Measurements from ENCODE around the gene IRF7. TPM values are rescaled to one million over a fixed set of nuclear protein-coding genes. Genes with fewer than 3 reads are reported as not detected.

IRF7 gene
- total and polyA plus RNA-seq, 10 donors, result 52.3 to 99.1 (median 83.4) TPM

DNA sequence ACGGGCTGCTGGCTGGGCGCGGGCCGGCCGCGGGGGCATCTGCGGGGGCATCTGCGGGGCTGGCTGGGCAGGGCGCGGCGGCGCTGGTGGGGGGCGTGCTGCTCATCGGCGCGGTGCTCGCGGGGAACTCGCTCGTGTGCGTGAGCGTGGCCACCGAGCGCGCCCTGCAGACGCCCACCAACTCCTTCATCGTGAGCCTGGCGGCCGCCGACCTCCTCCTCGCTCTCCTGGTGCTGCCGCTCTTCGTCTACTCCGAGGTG lies 21.5 kb upstream of the IRF7 start:
- Histone ChIP-seq H3K27me3 (replicated peaks in 1 of 7) (peaks cover 0 to 57% (median 47%) of the 10 kb centered on the region in 7 donors), H3K4me3 (peak overlapping the region in 6 of 8 donors; percentile 14 to 55 (median 21)), H3K4me1 (peaks cover 12 to 63% (median 41%) of the 10 kb centered on the region in 6 donors), H3K9me3 (no peaks in the 10 kb centered on the region), H3K27ac (no peak overlapping the region), H3K36me3 (peaks cover 0 to 15% (median 0%) of the 10 kb centered on the region in 6 donors)
- TF ChIP-seq POLR2AphosphoS5 (IDR thresholded peaks at IDR 0.05) (no peak), POLR2A (IDR thresholded peaks at IDR 0.05) (no peak)
- TF ChIP-seq, protein P1, sequence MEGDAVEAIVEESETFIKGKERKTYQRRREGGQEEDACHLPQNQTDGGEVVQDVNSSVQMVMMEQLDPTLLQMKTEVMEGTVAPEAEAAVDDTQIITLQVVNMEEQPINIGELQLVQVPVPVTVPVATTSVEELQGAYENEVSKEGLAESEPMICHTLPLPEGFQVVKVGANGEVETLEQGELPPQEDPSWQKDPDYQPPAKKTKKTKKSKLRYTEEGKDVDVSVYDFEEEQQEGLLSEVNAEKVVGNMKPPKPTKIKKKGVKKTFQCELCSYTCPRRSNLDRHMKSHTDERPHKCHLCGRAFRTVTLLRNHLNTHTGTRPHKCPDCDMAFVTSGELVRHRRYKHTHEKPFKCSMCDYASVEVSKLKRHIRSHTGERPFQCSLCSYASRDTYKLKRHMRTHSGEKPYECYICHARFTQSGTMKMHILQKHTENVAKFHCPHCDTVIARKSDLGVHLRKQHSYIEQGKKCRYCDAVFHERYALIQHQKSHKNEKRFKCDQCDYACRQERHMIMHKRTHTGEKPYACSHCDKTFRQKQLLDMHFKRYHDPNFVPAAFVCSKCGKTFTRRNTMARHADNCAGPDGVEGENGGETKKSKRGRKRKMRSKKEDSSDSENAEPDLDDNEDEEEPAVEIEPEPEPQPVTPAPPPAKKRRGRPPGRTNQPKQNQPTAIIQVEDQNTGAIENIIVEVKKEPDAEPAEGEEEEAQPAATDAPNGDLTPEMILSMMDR (IDR thresholded peaks at IDR 0.05 in 8 of 11, conservative IDR thresholded peaks at IDR 0.05 in 3 of 11), result no peak
- 3 to 12% (median 4%) methylated on average over 21 to 34 of the region's 34 CpGs for WGBS, 5 donors
- intact Hi-C loops (cut with DNase I; ENCODE audit: low total_unique reads), result no loop called here
- DNase-seq, result no peak

DNA sequence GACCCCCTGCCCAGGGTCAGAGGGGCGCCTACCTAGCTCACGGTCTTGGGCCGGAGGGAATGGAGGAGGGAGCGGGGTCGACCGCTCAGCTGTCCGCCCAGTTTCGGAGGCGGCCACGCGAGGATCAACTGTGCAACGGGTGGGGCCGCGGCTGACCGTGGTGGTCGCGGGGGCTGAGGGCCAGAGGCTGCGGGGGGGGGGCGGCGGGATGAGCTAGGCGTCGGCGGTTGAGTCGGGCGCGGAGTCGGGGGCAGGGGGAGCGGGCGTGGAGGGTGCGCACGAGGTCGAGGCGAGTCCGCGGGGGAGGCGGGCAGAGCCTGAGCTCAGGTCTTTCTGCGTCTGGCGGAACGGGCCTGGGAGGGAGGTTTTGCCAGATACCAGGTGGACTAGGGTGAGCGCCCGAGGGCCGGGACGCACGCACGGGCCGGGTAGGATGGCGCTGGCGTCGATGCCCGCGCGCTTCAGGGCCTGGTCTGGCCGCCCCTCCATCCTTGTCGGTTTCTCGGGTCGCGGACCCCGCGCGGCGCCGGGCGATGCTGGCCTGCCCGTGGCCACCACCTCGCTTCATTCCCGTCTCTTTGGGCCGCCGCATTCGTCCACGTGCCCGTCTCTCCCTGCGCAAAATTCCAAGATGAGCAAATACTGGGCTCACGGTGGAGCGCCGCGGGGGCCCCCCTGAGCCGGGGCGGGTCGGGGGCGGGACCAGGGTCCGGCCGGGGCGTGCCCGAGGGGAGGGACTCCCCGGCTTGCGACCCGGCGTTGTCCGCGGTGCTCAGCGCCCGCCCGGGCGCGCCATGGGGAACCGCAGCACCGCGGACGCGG lies 21.0 kb upstream of the IRF7 start, which contains the start of gene DRD4:
DRD4 (plus strand) TSS at position 759 of the 822 bp plus-strand sequence; CDS start at position 795, 36 bp downstream.
- intact Hi-C loops (cut with DNase I; ENCODE audit: low total_unique reads), result no loop called here
- DNase-seq, result no peak

DNA sequence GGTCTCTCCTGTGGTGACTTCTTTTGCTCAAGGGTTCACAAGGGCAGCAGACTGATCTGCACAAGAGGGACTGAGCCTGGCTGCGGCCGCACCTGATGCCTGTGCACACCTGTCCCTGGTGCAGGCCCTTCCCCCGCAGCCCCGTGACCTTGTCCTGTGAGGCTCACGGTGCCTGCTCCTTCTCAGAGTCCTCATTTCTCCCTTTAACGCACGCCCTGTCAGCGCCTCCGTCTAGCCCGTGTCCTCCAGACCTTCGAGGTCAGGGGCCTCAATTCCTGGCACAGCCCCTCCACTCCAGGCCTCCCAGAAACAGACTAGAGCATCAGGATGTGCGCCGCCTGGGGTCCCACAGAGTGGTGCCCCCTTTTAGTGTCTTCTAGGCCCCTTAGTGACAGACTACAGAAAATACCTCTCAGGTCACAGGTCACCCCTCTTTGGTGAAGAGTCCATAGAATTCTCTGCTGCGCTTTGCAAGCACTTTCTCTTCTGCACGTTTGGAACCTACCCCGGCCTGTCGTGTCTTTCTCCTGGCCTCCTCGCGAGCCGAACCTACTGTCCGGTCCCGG lies 20.3 kb upstream of the IRF7 start:
- Histone ChIP-seq H3K9me3 (no peaks in the 10 kb centered on the region), H3K4me3 (no peak overlapping the region), H3K4me1 (peaks cover 12 to 51% (median 40%) of the 10 kb centered on the region in 6 donors), H3K27ac (no peak overlapping the region), H3K27me3 (replicated peaks in 1 of 7) (peaks cover 0 to 57% (median 47%) of the 10 kb centered on the region in 7 donors), H3K36me3 (peaks cover 0 to 5% (median 0%) of the 10 kb centered on the region in 6 donors)
- intact Hi-C loops (cut with DNase I; ENCODE audit: low total_unique reads), result no loop called here
- 74 to 84% (median 76%) methylated on average over 18 to 22 of the region's 22 CpGs for WGBS, 5 donors
- no peak for DNase-seq
- TF ChIP-seq, protein P1 (IDR thresholded peaks at IDR 0.05 in 8 of 11, conservative IDR thresholded peaks at IDR 0.05 in 3 of 11), result no peak
- TF ChIP-seq POLR2A (IDR thresholded peaks at IDR 0.05) (no peak), POLR2AphosphoS5 (IDR thresholded peaks at IDR 0.05) (no peak)

More for the DNA sequence above, 21.0 kb upstream of the IRF7 start, which contains the start of gene DRD4:
- no peak within 1 kb of the TSS for H3K27ac ChIP-seq
- TF ChIP-seq POLR2AphosphoS5 (IDR thresholded peaks at IDR 0.05) (no peak), POLR2A (IDR thresholded peaks at IDR 0.05) (no peak)
- TF ChIP-seq, protein P1 (IDR thresholded peaks at IDR 0.05 in 8 of 11, conservative IDR thresholded peaks at IDR 0.05 in 3 of 11), result no peak
- WGBS, 5 donors, result 14 to 36% (median 18%) methylated on average over 32 to 100 of the region's 100 CpGs
- H3K9me3 ChIP-seq, result no peaks in the 10 kb centered on the region
- peaks cover 0 to 11% (median 0%) of the 10 kb centered on the region in 6 donors for H3K36me3 ChIP-seq
- H3K4me3 ChIP-seq, result peak within 1 kb of the TSS in 6 of 8 donors; percentile 14 to 55 (median 21)
- peaks cover 12 to 57% (median 41%) of the 10 kb centered on the region in 6 donors for H3K4me1 ChIP-seq
- H3K27me3 ChIP-seq (replicated peaks in 1 of 7), result peaks cover 0 to 57% (median 47%) of the 10 kb centered on the region in 7 donors

DNA sequence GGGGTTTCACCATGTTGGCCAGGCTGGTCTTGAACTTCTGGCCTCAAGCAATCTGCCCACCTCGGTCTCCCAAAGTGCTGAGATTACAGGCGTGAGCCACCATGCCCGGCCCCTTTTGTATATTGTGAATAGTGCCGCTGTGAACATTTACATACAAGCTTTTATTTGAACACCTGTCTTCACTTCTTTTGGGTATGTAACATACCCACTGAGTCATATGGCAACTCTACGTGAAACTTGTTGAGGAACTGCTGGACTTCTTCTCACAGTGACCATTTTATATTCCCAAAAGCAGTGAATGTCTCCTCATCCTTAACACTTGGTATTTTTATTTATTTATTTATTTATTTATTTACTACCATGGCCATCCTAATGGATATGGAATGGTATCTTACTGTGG lies 15.1 kb upstream of the IRF7 start:
- intact Hi-C loops (cut with DNase I; ENCODE audit: low total_unique reads), result no loop called here
- TF ChIP-seq POLR2AphosphoS5 (IDR thresholded peaks at IDR 0.05), result no peak
- TF ChIP-seq POLR2A (IDR thresholded peaks at IDR 0.05), result no peak
- TF ChIP-seq, protein P1 (IDR thresholded peaks at IDR 0.05 in 8 of 11, conservative IDR thresholded peaks at IDR 0.05 in 3 of 11), result no peak
- Histone ChIP-seq H3K36me3 (peaks cover 0 to 5% (median 0%) of the 10 kb centered on the region in 6 donors), H3K4me3 (no peak overlapping the region), H3K27ac (no peak overlapping the region), H3K4me1 (peaks cover 0 to 29% (median 21%) of the 10 kb centered on the region in 6 donors), H3K27me3 (replicated peaks in 1 of 7) (peaks cover 0 to 33% (median 17%) of the 10 kb centered on the region in 7 donors), H3K9me3 (no peaks in the 10 kb centered on the region)
- DNase-seq, result no peak
- WGBS, 5 donors, result 80 to 91% (median 83%) methylated on average over 5 of the region's 5 CpGs

Measured in spleen (tissue), 11 donors.